ENCODE data around the gene RUNX2. TPM values are rescaled to one million over a fixed set of nuclear protein-coding genes. Genes with fewer than 3 reads are reported as not detected.

The RUNX2 gene
- total RNA-seq, 1 experiment from 2014 or later: 3.8 TPM

GRCh38 chr6:45487645-45488044 is 159.5 kb downstream of the RUNX2 start:
- no peak for DNase-seq
- CTCF ChIA-PET: no interaction called here

GRCh38 chr6:45488269-45488668 is 160.1 kb downstream of the RUNX2 start:
- ChIA-PET CTCF (no interaction called here), POLR2A (ENCODE audit: unreplicated experiment) (no interaction called here)
- H3K4me2 ChIP-seq (ENCODE audit: low read length): no peak overlapping the region
- no peak for ATAC-seq
- H3K79me2 ChIP-seq (ENCODE audit: low read length): no peaks in the 10 kb centered on the region
- H3K4me1 ChIP-seq (ENCODE audit: insufficient read depth, low read length): peaks cover 2% of the 10 kb centered on the region
- no peak for DNase-seq
- no peaks in the 10 kb centered on the region for H3F3A ChIP-seq (ENCODE audit: low read length, unreplicated experiment)
- H4K20me1 ChIP-seq (ENCODE audit: low read length): no peaks in the 10 kb centered on the region
- intact Hi-C loops (cut with micrococcal nuclease): no loop called here
- peaks cover 3% of the 10 kb centered on the region; the same call in 1 of the 2 replicates for H3K36me3 ChIP-seq (ENCODE audit: low read depth, low read length)
- H3K27ac ChIP-seq (ENCODE audit: low read length): no peak overlapping the region
- no peak overlapping the region for H3K4me3 ChIP-seq (ENCODE audit: low read length)
- no peaks in the 10 kb centered on the region for H3K9me2 ChIP-seq (replicated peaks; ENCODE audit: low read length)
- no peaks in the 10 kb centered on the region for H3K27me3 ChIP-seq (ENCODE audit: low read length)
- no peak overlapping the region for H3K9ac ChIP-seq (ENCODE audit: low read length)
- no peaks in the 10 kb centered on the region for H3K9me3 ChIP-seq (ENCODE audit: low read length)
- no peak overlapping the region for H2AFZ ChIP-seq (ENCODE audit: low read length)
- BruUV-seq (replicated peaks): no TSS peak
- TF ChIP-seq EZH2 (IDR thresholded peaks at IDR 0.05; ENCODE audit: low read length, unreplicated experiment): no peak
- TF ChIP-seq EZH2phosphoT487 (IDR thresholded peaks at IDR 0.05; ENCODE audit: borderline replicate concordance, low read length): no peak
- TF ChIP-seq CTCF (conservative IDR thresholded peaks at IDR 0.05; ENCODE audit: low read depth, low read length): no peak

More at GRCh38 chr6:45487645-45488044, 159.5 kb downstream of the RUNX2 start:
- no peak for TF ChIP-seq CTCF (conservative IDR thresholded peaks at IDR 0.05; ENCODE audit: low read depth, low read length)
- no peak for TF ChIP-seq EZH2phosphoT487 (IDR thresholded peaks at IDR 0.05; ENCODE audit: borderline replicate concordance, low read length)
- no peak for TF ChIP-seq EZH2 (IDR thresholded peaks at IDR 0.05; ENCODE audit: low read length, unreplicated experiment)
- POLR2A ChIA-PET (ENCODE audit: unreplicated experiment): no interaction called here
- H3K4me2 ChIP-seq (ENCODE audit: low read length): no peak overlapping the region
- intact Hi-C loops (cut with micrococcal nuclease): no loop called here
- H3K36me3 ChIP-seq (ENCODE audit: low read depth, low read length): peaks cover 3% of the 10 kb centered on the region; the same call in 1 of the 2 replicates
- ATAC-seq: no peak
- no peaks in the 10 kb centered on the region for H4K20me1 ChIP-seq (ENCODE audit: low read length)
- H3K4me3 ChIP-seq (ENCODE audit: low read length): no peak overlapping the region
- H3K4me1 ChIP-seq (ENCODE audit: insufficient read depth, low read length): no peaks in the 10 kb centered on the region
- H3K79me2 ChIP-seq (ENCODE audit: low read length): no peaks in the 10 kb centered on the region
- no peaks in the 10 kb centered on the region for H3K9me3 ChIP-seq (ENCODE audit: low read length)
- H2AFZ ChIP-seq (ENCODE audit: low read length): no peak overlapping the region
- no peaks in the 10 kb centered on the region for H3K9me2 ChIP-seq (replicated peaks; ENCODE audit: low read length)
- no peaks in the 10 kb centered on the region for H3F3A ChIP-seq (ENCODE audit: low read length, unreplicated experiment)
- no peaks in the 10 kb centered on the region for H3K27me3 ChIP-seq (ENCODE audit: low read length)
- H3K27ac ChIP-seq (ENCODE audit: low read length): no peak overlapping the region
- H3K9ac ChIP-seq (ENCODE audit: low read length): no peak overlapping the region
- no TSS peak for BruUV-seq (replicated peaks)

- Histone ChIP-seq H4K20me1 (ENCODE audit: low read length) (no peaks in the 10 kb centered on the region), H3K27ac (ENCODE audit: low read length) (no peak overlapping the region), H3F3A (ENCODE audit: low read length, unreplicated experiment) (no peaks in the 10 kb centered on the region), H3K4me3 (ENCODE audit: low read length) (no peak overlapping the region), H3K9me3 (ENCODE audit: low read length) (no peaks in the 10 kb centered on the region), H3K9ac (ENCODE audit: low read length) (no peak overlapping the region), H3K4me1 (ENCODE audit: insufficient read depth, low read length) (peaks cover 7% of the 10 kb centered on the region), H2AFZ (ENCODE audit: low read length) (no peak overlapping the region), H3K27me3 (ENCODE audit: low read length) (no peaks in the 10 kb centered on the region), H3K4me2 (ENCODE audit: low read length) (no peak overlapping the region), H3K9me2 (replicated peaks; ENCODE audit: low read length) (no peaks in the 10 kb centered on the region), H3K36me3 (ENCODE audit: low read depth, low read length) (no peaks in the 10 kb centered on the region; the same call in 1 of the 2 replicates), H3K79me2 (ENCODE audit: low read length) (no peaks in the 10 kb centered on the region)
- no peak for ATAC-seq
- no TSS peak for BruUV-seq (replicated peaks)
- no peak for DNase-seq
- intact Hi-C loops (cut with micrococcal nuclease): no loop called here
- POLR2A ChIA-PET (ENCODE audit: unreplicated experiment): no interaction called here
- no peak for TF ChIP-seq EZH2 (IDR thresholded peaks at IDR 0.05; ENCODE audit: low read length, unreplicated experiment)
- no peak for TF ChIP-seq CTCF (conservative IDR thresholded peaks at IDR 0.05; ENCODE audit: low read depth, low read length)
- TF ChIP-seq EZH2phosphoT487 (IDR thresholded peaks at IDR 0.05; ENCODE audit: borderline replicate concordance, low read length): no peak
- CTCF ChIA-PET: no interaction called here
Measured at GRCh38 chr6:45488889-45489288, 160.8 kb downstream of the RUNX2 start.

Measured in PC-3 (cell line).